GM12878 (cell line): Measurements from ENCODE around the gene CLEC16A.

Experiments used
- BCL11A ChIP-seq: IDR thresholded peaks from 2 replicates; pipeline ENCODE4 v1.6.1; 2011; ENCODE audit warnings: low read depth, low read length
- BRCA1 ChIP-seq: IDR thresholded peaks from 2 replicates; pipeline ENCODE4 v1.6.1; 2011; ENCODE audit warnings: low read depth, low read length, improper control_type of control experiment
- FOXM1 ChIP-seq: IDR thresholded peaks from 2 replicates; pipeline ENCODE4 v1.6.1; 2012; ENCODE audit warnings: low read depth, mild to moderate bottlenecking, inconsistent platforms, low read length, moderate library complexity
- RAD21 ChIP-seq: IDR thresholded peaks from 2 replicates; pipeline ENCODE4 v1.6.1; 2011; ENCODE audit warnings: mild to moderate bottlenecking, low read depth, low read length, moderate library complexity; ENCODE audit not compliant: insufficient read depth
- RAD51 ChIP-seq: fragments of 450-650 bp; IDR thresholded peaks from 2 replicates; pipeline ENCODE4 v1.6.1; 2016; ENCODE audit warnings: moderate library complexity, mild to moderate bottlenecking, inconsistent platforms
- SMC3 ChIP-seq: IDR thresholded peaks from 2 replicates; pipeline ENCODE4 v1.6.1; 2011; ENCODE audit warnings: low read length, improper control_type of control experiment, borderline replicate concordance
- SP1 ChIP-seq: IDR thresholded peaks from one replicate; pipeline ENCODE4 v1.6.1; 2011; ENCODE audit warnings: low read depth, low read length
- SUZ12 ChIP-seq: fragments of 200-600 bp; sonication (generic); IDR thresholded peaks from one replicate; pipeline ENCODE4 v1.6.1; 2018; ENCODE audit warnings: antibody characterized with exemption, mild to moderate bottlenecking; ENCODE audit not compliant: unreplicated experiment
- YY1 ChIP-seq: IDR thresholded peaks from 2 replicates; pipeline ENCODE4 v1.6.1; 2011; ENCODE audit warnings: low read depth, mild to moderate bottlenecking, low read length
- TF ChIP-seq, protein P1 (sequence below), 3 experiments: IDR thresholded peaks in 2 of 3; conservative IDR thresholded peaks in 1 of 3; 2 replicates each; pipeline ENCODE4 v1.5.1; 2011; ENCODE audit warnings: low read depth in 3 of 3, low read length in 3 of 3, mild to moderate bottlenecking in 3 of 3, control low read depth in 2 of 3, moderate library complexity in 2 of 3, inconsistent platforms in 1 of 3, mixed read lengths in 1 of 3; ENCODE audit not compliant: control insufficient read depth in 2 of 3, insufficient read depth in 1 of 3; ENCODE audit errors: extremely low read depth in 1 of 3
- TF ChIP-seq, protein P2 (sequence below): IDR thresholded peaks from 2 replicates; pipeline ENCODE4 v1.6.1; 2011; ENCODE audit warnings: borderline replicate concordance, low read depth, mild to moderate bottlenecking, moderate library complexity, mixed read lengths, low read length; ENCODE audit not compliant: insufficient read depth; ENCODE audit errors: extremely low read length
- TF ChIP-seq, protein P3 (sequence below): fragments of 450-650 bp; IDR thresholded peaks from 2 replicates; pipeline ENCODE4 v1.6.1; 2017; ENCODE audit warnings: antibody characterized with exemption, mild to moderate bottlenecking, moderate library complexity
- TF ChIP-seq, protein P4 (sequence below): fragments of 450-650 bp; conservative IDR thresholded peaks from 2 replicates; pipeline ENCODE4 v1.6.1; 2017; ENCODE audit warnings: mild to moderate bottlenecking, moderate library complexity
- TF ChIP-seq, protein P5 (sequence below): IDR thresholded peaks from 2 replicates; pipeline ENCODE4 v1.6.1; 2011; ENCODE audit warnings: low read depth, low read length, improper control_type of control experiment, borderline replicate concordance

DNA sequence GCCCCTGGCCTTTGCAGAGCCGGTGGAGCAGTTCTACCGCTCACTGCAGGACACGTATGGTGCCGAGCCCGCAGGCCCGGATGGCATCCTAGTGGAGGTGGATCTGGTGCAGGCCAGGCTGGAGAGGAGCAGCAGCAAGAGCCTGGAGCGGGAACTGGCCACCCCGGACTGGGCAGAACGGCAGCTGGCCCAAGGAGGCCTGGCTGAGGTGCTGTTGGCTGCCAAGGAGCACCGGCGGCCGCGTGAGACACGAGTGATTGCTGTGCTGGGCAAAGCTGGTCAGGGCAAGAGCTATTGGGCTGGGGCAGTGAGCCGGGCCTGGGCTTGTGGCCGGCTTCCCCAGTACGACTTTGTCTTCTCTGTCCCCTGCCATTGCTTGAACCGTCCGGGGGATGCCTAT lies 37.9 kb upstream of the CLEC16A start:
- TF ChIP-seq BRCA1 (no peak), SMC3 (no peak), BCL11A (no peak), RAD51 (no peak), FOXM1 (no peak), SP1 (no peak), RAD21 (no peak), YY1 (no peak), SUZ12 (no peak)
- TF ChIP-seq, protein P1, sequence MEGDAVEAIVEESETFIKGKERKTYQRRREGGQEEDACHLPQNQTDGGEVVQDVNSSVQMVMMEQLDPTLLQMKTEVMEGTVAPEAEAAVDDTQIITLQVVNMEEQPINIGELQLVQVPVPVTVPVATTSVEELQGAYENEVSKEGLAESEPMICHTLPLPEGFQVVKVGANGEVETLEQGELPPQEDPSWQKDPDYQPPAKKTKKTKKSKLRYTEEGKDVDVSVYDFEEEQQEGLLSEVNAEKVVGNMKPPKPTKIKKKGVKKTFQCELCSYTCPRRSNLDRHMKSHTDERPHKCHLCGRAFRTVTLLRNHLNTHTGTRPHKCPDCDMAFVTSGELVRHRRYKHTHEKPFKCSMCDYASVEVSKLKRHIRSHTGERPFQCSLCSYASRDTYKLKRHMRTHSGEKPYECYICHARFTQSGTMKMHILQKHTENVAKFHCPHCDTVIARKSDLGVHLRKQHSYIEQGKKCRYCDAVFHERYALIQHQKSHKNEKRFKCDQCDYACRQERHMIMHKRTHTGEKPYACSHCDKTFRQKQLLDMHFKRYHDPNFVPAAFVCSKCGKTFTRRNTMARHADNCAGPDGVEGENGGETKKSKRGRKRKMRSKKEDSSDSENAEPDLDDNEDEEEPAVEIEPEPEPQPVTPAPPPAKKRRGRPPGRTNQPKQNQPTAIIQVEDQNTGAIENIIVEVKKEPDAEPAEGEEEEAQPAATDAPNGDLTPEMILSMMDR (IDR thresholded peaks at IDR 0.05 in 2 of 3, conservative IDR thresholded peaks at IDR 0.05 in 1 of 3; ENCODE audit: control insufficient read depth in 2 of 3, extremely low read depth in 1 of 3, insufficient read depth in 1 of 3, low read depth in 3 of 3, low read length in 3 of 3) = no peak
- TF ChIP-seq, protein P2, sequence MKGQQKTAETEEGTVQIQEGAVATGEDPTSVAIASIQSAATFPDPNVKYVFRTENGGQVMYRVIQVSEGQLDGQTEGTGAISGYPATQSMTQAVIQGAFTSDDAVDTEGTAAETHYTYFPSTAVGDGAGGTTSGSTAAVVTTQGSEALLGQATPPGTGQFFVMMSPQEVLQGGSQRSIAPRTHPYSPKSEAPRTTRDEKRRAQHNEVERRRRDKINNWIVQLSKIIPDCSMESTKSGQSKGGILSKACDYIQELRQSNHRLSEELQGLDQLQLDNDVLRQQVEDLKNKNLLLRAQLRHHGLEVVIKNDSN = no peak
- TF ChIP-seq, protein P3, sequence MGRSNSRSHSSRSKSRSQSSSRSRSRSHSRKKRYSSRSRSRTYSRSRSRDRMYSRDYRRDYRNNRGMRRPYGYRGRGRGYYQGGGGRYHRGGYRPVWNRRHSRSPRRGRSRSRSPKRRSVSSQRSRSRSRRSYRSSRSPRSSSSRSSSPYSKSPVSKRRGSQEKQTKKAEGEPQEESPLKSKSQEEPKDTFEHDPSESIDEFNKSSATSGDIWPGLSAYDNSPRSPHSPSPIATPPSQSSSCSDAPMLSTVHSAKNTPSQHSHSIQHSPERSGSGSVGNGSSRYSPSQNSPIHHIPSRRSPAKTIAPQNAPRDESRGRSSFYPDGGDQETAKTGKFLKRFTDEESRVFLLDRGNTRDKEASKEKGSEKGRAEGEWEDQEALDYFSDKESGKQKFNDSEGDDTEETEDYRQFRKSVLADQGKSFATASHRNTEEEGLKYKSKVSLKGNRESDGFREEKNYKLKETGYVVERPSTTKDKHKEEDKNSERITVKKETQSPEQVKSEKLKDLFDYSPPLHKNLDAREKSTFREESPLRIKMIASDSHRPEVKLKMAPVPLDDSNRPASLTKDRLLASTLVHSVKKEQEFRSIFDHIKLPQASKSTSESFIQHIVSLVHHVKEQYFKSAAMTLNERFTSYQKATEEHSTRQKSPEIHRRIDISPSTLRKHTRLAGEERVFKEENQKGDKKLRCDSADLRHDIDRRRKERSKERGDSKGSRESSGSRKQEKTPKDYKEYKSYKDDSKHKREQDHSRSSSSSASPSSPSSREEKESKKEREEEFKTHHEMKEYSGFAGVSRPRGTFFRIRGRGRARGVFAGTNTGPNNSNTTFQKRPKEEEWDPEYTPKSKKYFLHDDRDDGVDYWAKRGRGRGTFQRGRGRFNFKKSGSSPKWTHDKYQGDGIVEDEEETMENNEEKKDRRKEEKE = no peak
- TF ChIP-seq, protein P4, sequence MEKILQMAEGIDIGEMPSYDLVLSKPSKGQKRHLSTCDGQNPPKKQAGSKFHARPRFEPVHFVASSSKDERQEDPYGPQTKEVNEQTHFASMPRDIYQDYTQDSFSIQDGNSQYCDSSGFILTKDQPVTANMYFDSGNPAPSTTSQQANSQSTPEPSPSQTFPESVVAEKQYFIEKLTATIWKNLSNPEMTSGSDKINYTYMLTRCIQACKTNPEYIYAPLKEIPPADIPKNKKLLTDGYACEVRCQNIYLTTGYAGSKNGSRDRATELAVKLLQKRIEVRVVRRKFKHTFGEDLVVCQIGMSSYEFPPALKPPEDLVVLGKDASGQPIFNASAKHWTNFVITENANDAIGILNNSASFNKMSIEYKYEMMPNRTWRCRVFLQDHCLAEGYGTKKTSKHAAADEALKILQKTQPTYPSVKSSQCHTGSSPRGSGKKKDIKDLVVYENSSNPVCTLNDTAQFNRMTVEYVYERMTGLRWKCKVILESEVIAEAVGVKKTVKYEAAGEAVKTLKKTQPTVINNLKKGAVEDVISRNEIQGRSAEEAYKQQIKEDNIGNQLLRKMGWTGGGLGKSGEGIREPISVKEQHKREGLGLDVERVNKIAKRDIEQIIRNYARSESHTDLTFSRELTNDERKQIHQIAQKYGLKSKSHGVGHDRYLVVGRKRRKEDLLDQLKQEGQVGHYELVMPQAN = no peak
- TF ChIP-seq, protein P5, sequence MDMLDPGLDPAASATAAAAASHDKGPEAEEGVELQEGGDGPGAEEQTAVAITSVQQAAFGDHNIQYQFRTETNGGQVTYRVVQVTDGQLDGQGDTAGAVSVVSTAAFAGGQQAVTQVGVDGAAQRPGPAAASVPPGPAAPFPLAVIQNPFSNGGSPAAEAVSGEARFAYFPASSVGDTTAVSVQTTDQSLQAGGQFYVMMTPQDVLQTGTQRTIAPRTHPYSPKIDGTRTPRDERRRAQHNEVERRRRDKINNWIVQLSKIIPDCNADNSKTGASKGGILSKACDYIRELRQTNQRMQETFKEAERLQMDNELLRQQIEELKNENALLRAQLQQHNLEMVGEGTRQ = no peak
